ENCODE data around the gene LRMDA. TPM values are rescaled to one million over a fixed set of nuclear protein-coding genes. Genes with fewer than 3 reads are reported as not detected.
A peak's percentile ranks its signal among the peaks of the same experiment; 100 is the strongest.

The LRMDA gene
- total RNA-seq, 6 donors from 2014 or later = 12.8 to 185 (median 18.1) TPM

DNA sequence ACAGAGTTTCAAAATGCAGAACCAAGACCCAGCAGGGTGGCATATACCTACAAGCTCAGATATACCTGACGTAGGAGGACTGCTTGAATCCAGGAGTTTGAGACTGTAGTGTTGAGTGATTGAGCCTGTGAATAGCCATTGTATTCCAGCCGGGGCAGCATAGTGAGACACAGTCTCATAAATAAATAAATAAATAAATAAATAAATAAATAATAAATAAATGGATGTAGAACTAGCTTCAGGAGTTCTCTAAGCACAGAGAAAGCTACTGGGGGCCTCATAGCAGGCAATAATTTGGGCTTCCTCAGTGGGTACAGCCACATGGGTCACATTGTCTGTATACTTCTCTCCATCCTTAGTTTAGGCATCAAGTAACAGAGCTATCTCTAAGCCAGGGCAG is 906.8 kb downstream of the LRMDA start:
- Histone ChIP-seq H3K4me1 (peaks cover 0 to 12% (median 7%) of the 10 kb centered on the region in 4 donors), H3K27me3 (no peaks in the 10 kb centered on the region), H3K4me3 (no peak overlapping the region), H3K27ac (no peak overlapping the region), H3K36me3 (no peaks in the 10 kb centered on the region), H3K9me3 (no peaks in the 10 kb centered on the region)
- ATAC-seq (ENCODE audit: low FRiP score in 2 of 2) (no peak), DNase-seq (no peak)
- WGBS, 2 donors = 95 to 97% methylated on average over 2 of the region's 2 CpGs
- TF ChIP-seq, protein P1, sequence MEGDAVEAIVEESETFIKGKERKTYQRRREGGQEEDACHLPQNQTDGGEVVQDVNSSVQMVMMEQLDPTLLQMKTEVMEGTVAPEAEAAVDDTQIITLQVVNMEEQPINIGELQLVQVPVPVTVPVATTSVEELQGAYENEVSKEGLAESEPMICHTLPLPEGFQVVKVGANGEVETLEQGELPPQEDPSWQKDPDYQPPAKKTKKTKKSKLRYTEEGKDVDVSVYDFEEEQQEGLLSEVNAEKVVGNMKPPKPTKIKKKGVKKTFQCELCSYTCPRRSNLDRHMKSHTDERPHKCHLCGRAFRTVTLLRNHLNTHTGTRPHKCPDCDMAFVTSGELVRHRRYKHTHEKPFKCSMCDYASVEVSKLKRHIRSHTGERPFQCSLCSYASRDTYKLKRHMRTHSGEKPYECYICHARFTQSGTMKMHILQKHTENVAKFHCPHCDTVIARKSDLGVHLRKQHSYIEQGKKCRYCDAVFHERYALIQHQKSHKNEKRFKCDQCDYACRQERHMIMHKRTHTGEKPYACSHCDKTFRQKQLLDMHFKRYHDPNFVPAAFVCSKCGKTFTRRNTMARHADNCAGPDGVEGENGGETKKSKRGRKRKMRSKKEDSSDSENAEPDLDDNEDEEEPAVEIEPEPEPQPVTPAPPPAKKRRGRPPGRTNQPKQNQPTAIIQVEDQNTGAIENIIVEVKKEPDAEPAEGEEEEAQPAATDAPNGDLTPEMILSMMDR (IDR thresholded peaks at IDR 0.05) = no peak
- TF ChIP-seq POLR2AphosphoS5 (IDR thresholded peaks at IDR 0.05) (no peak), POLR2A (IDR thresholded peaks at IDR 0.05) (no peak), EP300 (IDR thresholded peaks at IDR 0.05) (no peak)

DNA sequence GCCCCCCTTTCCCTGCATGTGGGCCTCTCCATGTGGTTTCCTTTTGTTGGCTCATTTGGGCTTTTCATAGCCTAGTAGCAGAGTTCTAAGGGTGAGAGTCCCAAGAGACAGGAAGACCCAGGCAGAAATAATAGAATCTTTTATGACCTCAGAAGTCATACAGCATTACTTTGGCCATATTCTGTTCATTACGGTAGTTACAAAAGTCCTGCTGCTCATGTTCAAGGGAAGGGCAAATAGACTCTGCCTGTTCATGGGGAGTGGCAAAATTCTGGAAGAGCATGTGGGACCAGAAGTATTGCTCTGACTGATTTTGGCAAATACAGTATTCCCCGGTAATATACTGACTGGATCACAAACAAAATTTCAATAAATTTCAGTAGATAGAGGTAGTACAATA is 910.3 kb downstream of the LRMDA start:
- Histone ChIP-seq H3K4me3 (no peak overlapping the region), H3K27ac (no peak overlapping the region), H3K27me3 (no peaks in the 10 kb centered on the region), H3K36me3 (no peaks in the 10 kb centered on the region), H3K9me3 (no peaks in the 10 kb centered on the region), H3K4me1 (peaks cover 0 to 5% (median 2%) of the 10 kb centered on the region in 4 donors)
- TF ChIP-seq EP300 (IDR thresholded peaks at IDR 0.05) = no peak
- no peak for TF ChIP-seq POLR2AphosphoS5 (IDR thresholded peaks at IDR 0.05)
- TF ChIP-seq POLR2A (IDR thresholded peaks at IDR 0.05) = no peak
- TF ChIP-seq, protein P1 (IDR thresholded peaks at IDR 0.05) = no peak
- DNase-seq (no peak), ATAC-seq (ENCODE audit: low FRiP score in 2 of 2) (no peak)
- WGBS, 2 donors = 71 to 85% methylated on average over 2 of the region's 2 CpGs

DNA sequence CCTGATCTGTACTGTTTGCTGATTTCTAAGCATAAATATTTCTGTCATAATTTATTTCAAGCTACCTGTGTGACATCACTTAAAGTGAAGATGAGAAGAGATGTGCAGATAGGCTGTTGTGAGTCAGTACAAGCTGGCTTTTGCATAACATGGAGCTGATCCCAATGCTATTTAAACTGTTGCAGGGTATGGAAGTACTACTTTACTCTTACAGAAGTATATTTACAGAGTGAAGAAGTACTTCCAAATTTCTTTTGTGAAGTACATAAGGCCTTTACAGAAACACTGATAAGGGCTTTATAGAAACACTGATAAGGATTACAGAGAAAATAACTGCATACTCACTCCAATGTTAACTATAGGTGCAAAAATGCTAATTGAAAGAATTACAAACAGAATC is 911.6 kb downstream of the LRMDA start:
- Histone ChIP-seq H3K27ac (no peak overlapping the region), H3K4me1 (no peaks in the 10 kb centered on the region), H3K4me3 (no peak overlapping the region), H3K27me3 (no peaks in the 10 kb centered on the region), H3K9me3 (no peaks in the 10 kb centered on the region), H3K36me3 (no peaks in the 10 kb centered on the region)
- DNase-seq (no peak), ATAC-seq (ENCODE audit: low FRiP score in 2 of 2) (no peak)
- TF ChIP-seq, protein P1 (IDR thresholded peaks at IDR 0.05) = no peak
- TF ChIP-seq POLR2AphosphoS5 (IDR thresholded peaks at IDR 0.05) (no peak), POLR2A (IDR thresholded peaks at IDR 0.05) (no peak), EP300 (IDR thresholded peaks at IDR 0.05) (no peak)

DNA sequence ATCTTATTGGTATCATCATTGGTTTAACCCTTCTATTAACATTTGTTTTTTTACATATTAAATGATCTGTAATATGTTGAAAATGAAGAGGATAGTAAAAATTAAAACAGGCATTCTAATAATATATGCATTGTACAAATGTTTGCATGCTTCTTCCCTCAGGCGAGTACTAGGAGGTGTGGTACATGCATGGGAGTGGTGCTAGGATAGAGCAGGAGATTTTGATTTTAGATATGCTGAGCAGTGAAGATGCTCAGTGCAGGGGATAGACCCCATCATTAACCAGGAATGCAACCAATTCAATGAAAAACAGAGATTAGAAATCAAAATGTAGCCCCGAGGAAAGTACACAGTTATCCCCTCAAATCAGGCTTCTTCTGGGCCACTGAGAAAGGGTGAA is 916.4 kb downstream of the LRMDA start:
- Histone ChIP-seq H3K4me1 (no peaks in the 10 kb centered on the region), H3K4me3 (no peak overlapping the region), H3K36me3 (no peaks in the 10 kb centered on the region), H3K27ac (no peak overlapping the region), H3K27me3 (no peaks in the 10 kb centered on the region), H3K9me3 (no peaks in the 10 kb centered on the region)
- ATAC-seq (ENCODE audit: low FRiP score in 2 of 2) (no peak), DNase-seq (no peak)
- 94 to 95% methylated on average over 2 of the region's 2 CpGs for WGBS, 2 donors
- no peak for TF ChIP-seq POLR2A (IDR thresholded peaks at IDR 0.05)
- no peak for TF ChIP-seq EP300 (IDR thresholded peaks at IDR 0.05)
- TF ChIP-seq, protein P1 (IDR thresholded peaks at IDR 0.05) = no peak
- TF ChIP-seq POLR2AphosphoS5 (IDR thresholded peaks at IDR 0.05) = no peak

DNA sequence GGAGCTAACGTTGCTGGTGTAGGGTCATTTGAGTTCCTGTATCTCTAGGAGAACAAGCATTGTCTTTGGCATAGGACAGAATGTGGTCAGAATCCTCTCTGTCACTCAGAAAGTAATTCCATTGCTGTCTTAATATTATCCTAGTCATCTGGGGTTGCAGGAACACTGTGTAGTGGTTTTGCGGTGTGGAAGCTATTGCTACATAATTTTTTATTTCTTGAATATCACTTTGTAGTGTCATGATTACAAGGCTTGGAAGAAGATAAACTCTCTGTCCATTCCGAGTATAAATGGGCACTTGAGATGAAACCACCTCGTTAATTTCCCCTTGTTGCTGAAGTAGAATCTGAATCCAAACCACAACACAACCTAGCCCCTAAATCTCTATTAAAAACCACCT is 919.2 kb downstream of the LRMDA start:
- Histone ChIP-seq H3K36me3 (no peaks in the 10 kb centered on the region), H3K4me3 (no peak overlapping the region), H3K9me3 (no peaks in the 10 kb centered on the region), H3K4me1 (no peaks in the 10 kb centered on the region), H3K27ac (no peak overlapping the region), H3K27me3 (no peaks in the 10 kb centered on the region)
- 73 to 78% methylated on average over 4 of the region's 4 CpGs for WGBS, 2 donors
- DNase-seq (no peak), ATAC-seq (ENCODE audit: low FRiP score in 2 of 2) (peak in 1 of 2 donors; percentile 47)
- TF ChIP-seq POLR2AphosphoS5 (IDR thresholded peaks at IDR 0.05) = no peak
- TF ChIP-seq, protein P1 (IDR thresholded peaks at IDR 0.05) = no peak
- no peak for TF ChIP-seq EP300 (IDR thresholded peaks at IDR 0.05)
- TF ChIP-seq POLR2A (IDR thresholded peaks at IDR 0.05) = no peak
